Neural progenitor cell (in vitro differentiated cells): ENCODE results near the gene UROC1. TPM values are rescaled to one million over a fixed set of nuclear protein-coding genes. Genes with fewer than 3 reads are reported as not detected.
A peak's percentile ranks its signal among the peaks of the same experiment; 100 is the strongest.

Experiments
- DNase-seq: peaks from one replicate; pipeline ENCODE4 v3.0.0-alpha.2; 2016; ENCODE audit warnings: low spot score
- H2AFZ ChIP-seq: fragments of 200-600 bp; sonication (generic); replicated peaks from 2 replicates; pipeline ENCODE4 v1.6.1; 2016; ENCODE audit warnings: antibody characterized with exemption
- H3F3A ChIP-seq: fragments of 200-600 bp; sonication (generic); 2 replicates; pipeline ENCODE4 v1.6.1; 2016; ENCODE audit warnings: antibody characterized with exemption, low read depth
- H3K27ac ChIP-seq: fragments of 200-600 bp; sonication (generic); 2 replicates; pipeline ENCODE4 v1.5.1; 2016; ENCODE audit warnings: mild to moderate bottlenecking
- H3K27me3 ChIP-seq: fragments of 200-600 bp; sonication (generic); 2 replicates; pipeline ENCODE4 v1.6.1; 2016; ENCODE audit warnings: mild to moderate bottlenecking, moderate library complexity
- H3K36me3 ChIP-seq: fragments of 200-600 bp; sonication (generic); 2 replicates; pipeline ENCODE4 v1.5.1; 2016
- H3K4me1 ChIP-seq: fragments of 200-600 bp; sonication (generic); 2 replicates; pipeline ENCODE4 v1.6.1; 2016; ENCODE audit warnings: mixed run types
- H3K4me2 ChIP-seq: fragments of 200-600 bp; sonication (generic); 2 replicates; pipeline ENCODE4 v1.6.1; 2016
- H3K4me3 ChIP-seq: fragments of 200-600 bp; sonication (generic); 2 replicates; pipeline ENCODE4 v1.5.1; 2016
- H3K79me2 ChIP-seq: fragments of 200-600 bp; sonication (generic); 2 replicates; pipeline ENCODE4 v1.6.1; 2016; ENCODE audit warnings: low read depth
- H3K9ac ChIP-seq: fragments of 200-600 bp; sonication (generic); 2 replicates; pipeline ENCODE4 v1.6.1; 2016
- H3K9me3 ChIP-seq: fragments of 200-600 bp; sonication (generic); 2 replicates; pipeline ENCODE4 v1.5.1; 2016; ENCODE audit warnings: low read depth
- H4K20me1 ChIP-seq: fragments of 200-600 bp; sonication (generic); 2 replicates; pipeline ENCODE4 v1.6.1; 2016; ENCODE audit warnings: low read depth
- H3K27ac Mint-ChIP-seq: 3 replicates; pipeline ENCODE4 v1.8.0; 2021; ENCODE audit warnings: mixed read lengths
- H3K27me3 Mint-ChIP-seq: 2 replicates; pipeline ENCODE4 v1.8.0; 2022; ENCODE audit warnings: low read depth, mild to moderate bottlenecking, inconsistent platforms, moderate library complexity, mixed read lengths; ENCODE audit not compliant: insufficient read depth
- H3K36me3 Mint-ChIP-seq: 3 replicates; pipeline ENCODE4 v1.8.0; 2021; ENCODE audit warnings: mixed read lengths
- H3K4me1 Mint-ChIP-seq: 3 replicates; pipeline ENCODE4 v1.8.0; 2021; ENCODE audit warnings: mixed read lengths
- H3K4me3 Mint-ChIP-seq: 3 replicates; pipeline ENCODE4 v1.8.0; 2021; ENCODE audit warnings: mild to moderate bottlenecking, moderate library complexity, mixed read lengths
- H3K9me3 Mint-ChIP-seq: 3 replicates; pipeline ENCODE4 v1.8.0; 2020; ENCODE audit warnings: mixed read lengths
- CTCF ChIP-seq: fragments of 200-600 bp; sonication (generic); IDR thresholded peaks from 2 replicates; pipeline ENCODE4 v1.5.1; 2017; ENCODE audit warnings: antibody characterized with exemption, mild to moderate bottlenecking
- EZH2 ChIP-seq: fragments of 200-600 bp; sonication (generic); IDR thresholded peaks from 2 replicates; pipeline ENCODE4 v1.6.1; 2017; ENCODE audit warnings: antibody characterized with exemption, mild to moderate bottlenecking, moderate library complexity
- EZH2phosphoT487 ChIP-seq: fragments of 200-600 bp; sonication (generic); IDR thresholded peaks from 2 replicates; pipeline ENCODE4 v1.6.1; 2017; ENCODE audit warnings: antibody characterized with exemption
- total RNA-seq: library from RNA; depleted of rRNA; stranded (reverse); fragments of >200 nt; gene quantifications from 2 replicates; pipeline ENCODE4 v1.2.3, GENCODE V29; 2015; ENCODE audit warnings: low replicate concordance

The UROC1 gene
- total RNA-seq: not detected in 2 replicates

- Histone ChIP-seq H3F3A (no peaks in the 10 kb centered on the region), H3K27ac (no peak within 1 kb of the TSS), H3K9ac (no peak within 1 kb of the TSS), H4K20me1 (no peaks in the 10 kb centered on the region), H3K27me3 (peaks cover 1% of the 10 kb centered on the region), H3K4me2 (peak within 1 kb of the TSS; percentile 46), H3K4me1 (peaks cover 10% of the 10 kb centered on the region), H3K9me3 (no peaks in the 10 kb centered on the region), H3K79me2 (no peaks in the 10 kb centered on the region), H3K4me3 (no peak within 1 kb of the TSS), H2AFZ (no peak within 1 kb of the TSS), H3K36me3 (no peaks in the 10 kb centered on the region)
- Mint-ChIP-seq H3K4me1 (peaks cover 29% of the 10 kb centered on the region), H3K36me3 (no peaks in the 10 kb centered on the region), H3K9me3 (no peaks in the 10 kb centered on the region), H3K4me3 (no peak within 1 kb of the TSS), H3K27me3 (peaks cover 9% of the 10 kb centered on the region), H3K27ac (peak within 1 kb of the TSS; percentile 70)
- DNase-seq: no peak
- TF ChIP-seq EZH2 (no peak), EZH2phosphoT487 (no peak), CTCF (no peak)
Observed at GRCh38 chr3:126517291-126517951, at the start of gene UROC1. Gene UROC1 (minus strand): TSS chr3:126517773. CDS start chr3:126517719, 54 bp downstream.

- H3K4me2 ChIP-seq: no peak overlapping the region
- no peaks in the 10 kb centered on the region for H3K4me1 ChIP-seq
- Mint-ChIP-seq H3K4me3 (no peak overlapping the region), H3K9me3 (peaks cover 6% of the 10 kb centered on the region), H3K27ac (no peak overlapping the region), H3K36me3 (no peaks in the 10 kb centered on the region), H3K27me3 (no peaks in the 10 kb centered on the region), H3K4me1 (no peaks in the 10 kb centered on the region)
- DNase-seq: no peak
- no peak overlapping the region for H3K27ac ChIP-seq
- H3K9ac ChIP-seq: no peak overlapping the region
- no peaks in the 10 kb centered on the region for H3F3A ChIP-seq
- H4K20me1 ChIP-seq: no peaks in the 10 kb centered on the region
- peaks cover 8% of the 10 kb centered on the region for H3K27me3 ChIP-seq
- H3K4me3 ChIP-seq: no peak overlapping the region
- no peaks in the 10 kb centered on the region for H3K9me3 ChIP-seq
- TF ChIP-seq EZH2phosphoT487: no peak
- no peak for TF ChIP-seq CTCF
- TF ChIP-seq EZH2: no peak
- no peaks in the 10 kb centered on the region for H3K36me3 ChIP-seq
- H3K79me2 ChIP-seq: no peaks in the 10 kb centered on the region
- no peak overlapping the region for H2AFZ ChIP-seq
Observed at GRCh38 chr3:126562737-126563276, 45.2 kb upstream of the UROC1 start.

- no peak within 1 kb of the TSS for H3K27ac ChIP-seq
- peaks cover 4% of the 10 kb centered on the region for H3K27me3 ChIP-seq
- Mint-ChIP-seq H3K27me3 (no peaks in the 10 kb centered on the region), H3K4me1 (no peaks in the 10 kb centered on the region), H3K27ac (no peak within 1 kb of the TSS), H3K4me3 (no peak within 1 kb of the TSS), H3K36me3 (no peaks in the 10 kb centered on the region), H3K9me3 (peaks cover 6% of the 10 kb centered on the region)
- no peak for TF ChIP-seq CTCF
- no peak for TF ChIP-seq EZH2
- no peak for TF ChIP-seq EZH2phosphoT487
- no peaks in the 10 kb centered on the region for H3K36me3 ChIP-seq
- H3F3A ChIP-seq: no peaks in the 10 kb centered on the region
- no peak within 1 kb of the TSS for H2AFZ ChIP-seq
- H3K4me1 ChIP-seq: no peaks in the 10 kb centered on the region
- H3K9me3 ChIP-seq: no peaks in the 10 kb centered on the region
- no peak within 1 kb of the TSS for H3K4me2 ChIP-seq
- no peak for DNase-seq
- no peak within 1 kb of the TSS for H3K9ac ChIP-seq
- H3K4me3 ChIP-seq: no peak within 1 kb of the TSS
- H4K20me1 ChIP-seq: no peaks in the 10 kb centered on the region
- H3K79me2 ChIP-seq: no peaks in the 10 kb centered on the region
Observed at GRCh38 chr3:126558336-126559071, 40.9 kb upstream of the UROC1 start, which contains the start of gene C3orf22. Gene C3orf22 (minus strand): TSS chr3:126558932. CDS start chr3:126553390, 5,542 bp downstream.
